IMR-90 (cell line): ENCODE data around the gene USP5.

Experiments
- CEBPB ChIP-seq: IDR thresholded peaks from 2 replicates; pipeline ENCODE4 v1.6.1; 2012; ENCODE audit warnings: low read depth, low read length, improper control_type of control experiment
- MXI1 ChIP-seq: IDR thresholded peaks from 2 replicates; pipeline ENCODE4 v1.6.1; 2012; ENCODE audit warnings: low read depth, mild to moderate bottlenecking, low read length, moderate library complexity, borderline replicate concordance
- POLR2A ChIP-seq: IDR thresholded peaks from 2 replicates; pipeline ENCODE4 v1.6.1; 2012; ENCODE audit warnings: mild to moderate bottlenecking, low read depth, low read length
- RAD21 ChIP-seq: IDR thresholded peaks from 2 replicates; pipeline ENCODE4 v1.6.1; 2012; ENCODE audit warnings: low read length, improper control_type of control experiment
- RFX5 ChIP-seq: IDR thresholded peaks from 2 replicates; pipeline ENCODE4 v1.8.0; 2012; ENCODE audit warnings: low read depth, mild to moderate bottlenecking, low read length, moderate library complexity
- TF ChIP-seq, protein P1 (sequence below): conservative IDR thresholded peaks from 2 replicates; pipeline ENCODE4 v1.5.1; 2012; ENCODE audit warnings: mild to moderate bottlenecking, low read depth, low read length, improper control_type of control experiment

DNA sequence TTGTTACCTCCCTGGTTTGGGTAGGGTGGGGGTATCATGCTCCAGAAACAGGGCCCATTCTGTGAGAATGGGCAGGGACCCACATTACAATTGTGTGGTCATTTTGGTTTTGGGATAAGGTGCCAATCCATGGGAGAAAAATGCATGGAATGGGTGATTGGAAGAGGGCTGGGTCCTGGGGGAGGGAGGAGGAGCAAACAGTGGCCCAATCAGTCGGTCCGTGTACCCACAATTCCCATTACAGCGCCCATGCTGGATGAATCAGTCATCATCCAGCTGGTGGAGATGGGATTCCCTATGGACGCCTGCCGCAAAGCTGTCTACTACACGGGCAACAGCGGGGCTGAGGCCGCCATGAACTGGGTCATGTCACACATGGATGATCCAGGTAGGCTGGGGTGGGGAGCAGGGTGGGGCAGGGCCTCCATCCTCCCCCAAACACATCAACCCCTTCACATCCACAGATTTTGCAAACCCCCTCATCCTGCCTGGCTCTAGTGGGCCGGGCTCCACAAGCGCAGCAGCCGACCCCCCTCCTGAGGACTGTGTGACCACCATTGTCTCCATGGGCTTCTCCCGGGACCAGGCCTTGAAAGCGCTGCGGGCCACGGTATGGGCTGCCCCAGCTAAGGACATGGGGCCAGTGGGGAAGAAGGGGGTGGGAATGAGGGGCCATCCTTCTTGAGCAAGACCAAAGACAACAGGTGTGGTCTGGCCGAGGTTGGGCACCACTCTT, 11.8 kb downstream of the USP5 start:
- TF ChIP-seq RFX5 (no peak), POLR2A (no peak), CEBPB (no peak), RAD21 (no peak), MXI1 (no peak)
- TF ChIP-seq, protein P1, sequence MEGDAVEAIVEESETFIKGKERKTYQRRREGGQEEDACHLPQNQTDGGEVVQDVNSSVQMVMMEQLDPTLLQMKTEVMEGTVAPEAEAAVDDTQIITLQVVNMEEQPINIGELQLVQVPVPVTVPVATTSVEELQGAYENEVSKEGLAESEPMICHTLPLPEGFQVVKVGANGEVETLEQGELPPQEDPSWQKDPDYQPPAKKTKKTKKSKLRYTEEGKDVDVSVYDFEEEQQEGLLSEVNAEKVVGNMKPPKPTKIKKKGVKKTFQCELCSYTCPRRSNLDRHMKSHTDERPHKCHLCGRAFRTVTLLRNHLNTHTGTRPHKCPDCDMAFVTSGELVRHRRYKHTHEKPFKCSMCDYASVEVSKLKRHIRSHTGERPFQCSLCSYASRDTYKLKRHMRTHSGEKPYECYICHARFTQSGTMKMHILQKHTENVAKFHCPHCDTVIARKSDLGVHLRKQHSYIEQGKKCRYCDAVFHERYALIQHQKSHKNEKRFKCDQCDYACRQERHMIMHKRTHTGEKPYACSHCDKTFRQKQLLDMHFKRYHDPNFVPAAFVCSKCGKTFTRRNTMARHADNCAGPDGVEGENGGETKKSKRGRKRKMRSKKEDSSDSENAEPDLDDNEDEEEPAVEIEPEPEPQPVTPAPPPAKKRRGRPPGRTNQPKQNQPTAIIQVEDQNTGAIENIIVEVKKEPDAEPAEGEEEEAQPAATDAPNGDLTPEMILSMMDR = no peak
